ENCODE data around the gene DMD. TPM values are rescaled to one million over a fixed set of nuclear protein-coding genes. Genes with fewer than 3 reads are reported as not detected.

Gene DMD
- total RNA-seq, 1 experiment from 2014 or later: 2.2 TPM

GRCh38 chrX:31349515-31349914 is 1861.8 kb downstream of the DMD start:
- no peak overlapping the region for H3K27ac ChIP-seq (ENCODE audit: low read length)
- H3K27me3 ChIP-seq (ENCODE audit: control insufficient read depth, insufficient read depth, low read length): no peaks in the 10 kb centered on the region
- ChIA-PET POLR2A (no interaction called here), CTCF (no interaction called here)
- no peak for TF ChIP-seq REST (IDR thresholded peaks at IDR 0.05; ENCODE audit: insufficient read depth in 1 of 2, low read depth in 2 of 2, low read length in 1 of 2)
- TF ChIP-seq TCF7L2 (IDR thresholded peaks at IDR 0.05; ENCODE audit: low read depth, low read length): no peak
- TF ChIP-seq SIN3A (IDR thresholded peaks at IDR 0.05; ENCODE audit: borderline replicate concordance, insufficient read depth, low read depth, low read length): no peak
- no peak for TF ChIP-seq CTCF (IDR thresholded peaks at IDR 0.05)
- TF ChIP-seq POLR2AphosphoS5 (IDR thresholded peaks at IDR 0.05; ENCODE audit: low read depth, low read length): no peak
- no peaks in the 10 kb centered on the region for H3K36me3 ChIP-seq (ENCODE audit: control insufficient read depth, insufficient read depth, low read length)
- no peak for ATAC-seq
- H3K9me3 ChIP-seq (ENCODE audit: control insufficient read depth, insufficient read depth, low read depth, low read length): no peaks in the 10 kb centered on the region
- intact Hi-C loops (cut with micrococcal nuclease; ENCODE audit: unreplicated experiment): no loop called here
- no peak for DNase-seq (ENCODE audit: low read depth, low spot score)
- H3K4me3 ChIP-seq (ENCODE audit: low read depth in 2 of 2, low read length in 2 of 2): no peak overlapping the region
- no peaks in the 10 kb centered on the region for H3K4me1 ChIP-seq (ENCODE audit: control insufficient read depth, insufficient read depth, low read length)
- no TSS peak for BruUV-seq (replicated peaks)
- in situ Hi-C loops (cut with HindIII; ENCODE audit: low pct_unique_long_range_greater_than_20kb, low sequenced_read_pairs): no loop called here

- ATAC-seq (no peak), DNase-seq (ENCODE audit: low read depth, low spot score) (no peak)
- H3K9me3 ChIP-seq (ENCODE audit: control insufficient read depth, insufficient read depth, low read depth, low read length): no peaks in the 10 kb centered on the region
- intact Hi-C loops (cut with micrococcal nuclease; ENCODE audit: unreplicated experiment): no loop called here
- BruUV-seq (replicated peaks): no TSS peak
- H3K4me3 ChIP-seq (ENCODE audit: low read depth in 2 of 2, low read length in 2 of 2): no peak overlapping the region
- ChIA-PET CTCF (no interaction called here), POLR2A (no interaction called here)
- no peaks in the 10 kb centered on the region for H3K36me3 ChIP-seq (ENCODE audit: control insufficient read depth, insufficient read depth, low read length)
- in situ Hi-C loops (cut with HindIII; ENCODE audit: low pct_unique_long_range_greater_than_20kb, low sequenced_read_pairs): no loop called here
- no peaks in the 10 kb centered on the region for H3K27me3 ChIP-seq (ENCODE audit: control insufficient read depth, insufficient read depth, low read length)
- TF ChIP-seq REST (IDR thresholded peaks at IDR 0.05; ENCODE audit: insufficient read depth in 1 of 2, low read depth in 2 of 2, low read length in 1 of 2) (no peak), TCF7L2 (IDR thresholded peaks at IDR 0.05; ENCODE audit: low read depth, low read length) (no peak), CTCF (IDR thresholded peaks at IDR 0.05) (no peak), SIN3A (IDR thresholded peaks at IDR 0.05; ENCODE audit: borderline replicate concordance, insufficient read depth, low read depth, low read length) (no peak)
- H3K4me1 ChIP-seq (ENCODE audit: control insufficient read depth, insufficient read depth, low read length): no peaks in the 10 kb centered on the region
- no peak overlapping the region for H3K27ac ChIP-seq (ENCODE audit: low read length)
These were observed 1870.8 kb downstream of the DMD start for GRCh38 chrX:31340587-31340986.

Measured in Panc1 (cell line).